Urothelium cell line (cell line): ENCODE measurements around the gene FHIT.

Experiments
- DNase-seq: peaks from one replicate; pipeline ENCODE4 v3.0.0; 2011; ENCODE audit warnings: low spot score, mixed read lengths
- FAIRE-seq: peaks from 2 replicates; lab custom pipeline; 2011; peaks lifted over from hg19 to GRCh38; lab: Jason Lieb, UNC

FHIT gene

DNA sequence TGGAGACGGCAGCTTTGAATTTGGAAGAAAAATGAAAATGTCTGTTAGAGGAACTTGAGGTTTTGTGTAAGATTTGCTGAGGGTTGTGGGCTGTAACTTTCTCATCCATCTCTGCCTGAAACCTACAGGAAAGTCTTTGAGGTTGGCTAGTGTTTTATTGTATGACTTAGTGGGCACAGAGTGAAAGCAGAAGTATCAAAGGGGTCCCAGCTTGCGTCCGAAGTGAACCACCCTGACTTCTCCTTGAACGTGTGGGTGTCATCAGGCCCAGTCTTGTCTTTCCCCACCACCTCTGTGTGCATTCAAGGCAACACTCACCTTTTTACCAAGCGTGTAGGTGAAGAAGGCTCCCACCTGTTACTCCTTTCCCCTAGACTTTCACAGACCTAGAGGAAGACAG, 1519.3 kb downstream of the FHIT start:
- FAIRE-seq (no peak), DNase-seq (no peak)

GRCh38 chr3:59730591-59730990, 1520.7 kb downstream of the FHIT start:
- FAIRE-seq (no peak), DNase-seq (no peak)

- DNase-seq (no peak), FAIRE-seq (no peak)
Measured at GRCh38 chr3:59728587-59728908, 1522.7 kb downstream of the FHIT start.

DNA sequence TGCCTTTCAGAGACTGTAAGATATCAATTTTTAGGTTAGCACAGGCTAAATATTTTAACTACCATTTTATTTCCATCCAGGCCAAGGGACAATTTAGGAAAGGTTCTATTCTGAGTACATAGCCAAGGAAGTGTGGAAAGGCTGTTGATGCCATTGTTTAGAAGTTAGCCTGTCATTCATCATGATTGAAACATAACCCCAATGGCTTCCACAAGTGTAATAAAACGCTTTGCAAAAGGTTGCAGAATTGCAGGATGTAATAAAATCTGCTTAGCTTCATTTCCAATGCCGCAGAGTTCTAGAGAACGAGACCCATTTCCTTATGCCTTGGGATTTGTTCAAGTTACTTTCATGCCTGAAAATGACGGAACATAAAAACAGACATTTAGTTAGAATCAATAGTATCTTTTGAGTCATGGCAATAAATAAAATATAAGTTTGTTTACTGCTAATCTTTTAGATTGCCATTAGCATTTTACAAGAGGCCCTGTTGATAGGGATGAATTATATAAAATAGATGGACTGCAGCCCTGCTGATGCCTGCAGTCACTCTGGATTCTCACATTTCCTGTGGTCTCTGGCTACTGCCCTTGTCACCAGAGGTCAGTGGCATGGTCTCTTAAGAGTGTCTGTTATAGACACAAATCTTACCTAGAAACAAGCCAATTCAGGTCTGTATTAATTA, 1523.2 kb downstream of the FHIT start:
- DNase-seq = no peak

DNA sequence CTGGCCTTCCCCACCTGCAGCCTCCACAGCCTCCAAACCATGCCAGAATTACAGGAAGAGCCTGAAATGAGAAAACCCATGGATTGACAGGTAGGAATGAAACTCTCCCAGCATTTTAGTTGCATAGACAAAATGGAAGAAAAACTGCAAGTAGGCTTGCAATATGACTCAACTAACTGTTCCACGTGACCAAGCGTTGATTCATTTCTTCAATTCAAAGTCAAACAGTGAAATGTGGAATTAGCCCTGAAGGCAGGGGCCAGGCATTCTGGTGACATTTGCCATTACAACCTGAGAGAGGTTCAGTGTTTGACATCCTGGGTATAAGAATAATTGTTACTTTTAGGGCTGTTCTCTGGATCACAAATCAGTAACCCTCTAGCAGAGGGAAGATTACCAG, 1525.0 kb downstream of the FHIT start:
- DNase-seq (no peak), FAIRE-seq (no peak)

More for the DNA sequence above, 1523.2 kb downstream of the FHIT start:
- FAIRE-seq = no peak

GRCh38 chr3:59717679-59718205, 1533.5 kb downstream of the FHIT start:
- no peak for FAIRE-seq
- no peak for DNase-seq

DNA sequence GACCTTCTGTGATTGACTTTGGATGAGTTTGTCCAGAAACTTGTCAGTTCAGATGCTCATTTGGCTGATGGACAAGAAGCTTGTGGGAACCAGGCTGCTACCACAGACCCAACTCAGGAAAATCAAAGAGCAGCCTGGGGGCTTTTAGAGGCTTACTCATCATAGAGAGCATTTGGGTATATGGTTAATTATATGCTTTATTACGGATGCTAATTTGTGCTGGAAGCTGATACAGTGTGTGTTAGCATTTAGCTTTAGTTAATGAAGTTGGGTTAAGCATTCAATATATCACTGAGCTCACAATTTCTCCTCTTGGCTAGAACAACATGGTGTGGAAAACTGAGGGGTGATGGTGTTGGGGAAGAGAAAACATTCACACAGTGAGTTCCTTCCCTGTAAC, 1537.2 kb downstream of the FHIT start:
- DNase-seq = no peak
- FAIRE-seq = no peak

DNA sequence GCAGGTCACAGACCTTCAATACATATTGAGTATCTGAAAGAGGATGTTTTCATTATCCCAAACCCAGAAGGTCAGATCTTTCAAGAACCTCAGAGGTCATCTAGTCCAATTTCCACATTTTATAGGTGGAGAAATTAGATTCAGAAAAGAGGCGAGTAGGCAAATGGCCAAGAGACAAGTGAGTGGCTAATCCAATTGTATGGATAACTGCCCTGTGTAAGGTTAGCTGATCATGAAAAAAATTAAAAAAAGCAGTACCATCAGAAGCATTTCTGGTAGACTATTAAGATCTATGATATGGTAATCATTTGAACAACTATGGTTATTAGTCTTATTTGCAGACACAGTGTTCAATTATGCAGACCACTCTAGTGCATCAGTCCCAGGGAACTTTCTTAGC, 1540.7 kb downstream of the FHIT start:
- FAIRE-seq = no peak
- no peak for DNase-seq

DNA sequence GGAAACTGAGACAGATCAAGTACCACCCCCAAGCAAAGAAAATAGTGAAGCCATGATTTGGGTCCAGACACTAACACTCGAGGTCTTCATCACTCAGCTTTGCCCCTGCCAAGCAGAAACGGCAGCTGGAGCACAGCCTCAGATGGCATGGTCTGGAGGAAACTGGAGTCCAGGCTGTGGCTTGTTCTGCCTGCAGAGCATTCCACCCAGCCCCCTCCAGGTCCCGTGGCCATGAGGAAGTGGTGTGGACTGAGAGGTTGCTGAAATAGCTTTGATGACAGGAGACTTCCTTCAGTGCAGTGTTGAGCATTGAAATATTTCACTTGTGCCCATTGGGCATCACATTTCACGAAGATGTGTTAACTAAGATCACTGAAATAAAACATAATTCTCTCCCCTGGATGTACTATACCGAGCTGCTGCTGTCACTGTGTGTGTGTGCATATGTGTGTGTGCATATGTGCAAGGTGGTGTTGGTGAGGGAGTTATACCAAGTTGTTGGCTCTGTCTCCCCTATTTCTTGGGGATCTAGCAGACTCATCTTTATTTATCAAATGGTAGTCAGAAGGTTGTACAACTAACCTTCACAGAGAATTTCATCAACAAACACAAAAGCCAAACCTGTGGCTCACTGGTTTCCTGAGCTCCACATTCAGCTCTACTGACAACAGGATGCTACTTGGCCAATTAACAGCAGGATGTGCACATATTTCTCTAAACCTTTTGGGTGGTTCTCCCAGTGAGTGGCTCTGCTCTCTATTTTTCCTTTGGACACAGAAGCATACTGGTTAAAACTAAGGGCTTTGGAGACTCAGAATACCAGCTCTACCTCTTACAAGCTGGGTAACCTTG, 1541.3 kb downstream of the FHIT start:
- DNase-seq (no peak), FAIRE-seq (no peak)

DNA sequence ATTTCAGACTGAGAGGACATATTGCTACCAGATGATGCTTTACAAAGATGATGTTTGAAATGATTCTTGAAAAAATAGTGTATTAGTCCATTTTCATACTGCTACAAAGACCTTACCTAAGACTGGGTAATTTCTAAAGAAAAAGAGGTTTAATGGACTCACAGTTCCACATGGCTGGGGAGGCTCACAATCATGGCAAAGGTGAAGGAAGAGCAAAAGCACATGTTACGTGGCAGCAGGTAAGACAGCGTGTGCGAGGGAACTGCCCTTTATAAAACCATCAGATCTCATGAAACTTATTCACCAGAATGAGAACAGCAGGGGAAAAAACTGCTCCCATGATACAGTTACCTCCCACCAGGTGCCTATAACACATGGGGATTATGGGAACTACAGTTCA, 1543.0 kb downstream of the FHIT start:
- DNase-seq = no peak
- no peak for FAIRE-seq

- FAIRE-seq = no peak
- DNase-seq = no peak
Measured at GRCh38 chr3:59704292-59704691, 1547.0 kb downstream of the FHIT start.

- DNase-seq (no peak), FAIRE-seq (no peak)
Measured at GRCh38 chr3:59699648-59700320, 1551.5 kb downstream of the FHIT start.
